DMS79 treated with DMSO at 0.1 percent for 48 hours (cell line): ENCODE data around the gene KLHL42.
A peak's percentile ranks its signal among the peaks of the same experiment; 100 is the strongest.
"Not testable (repeated sequence)": the region's sequence is repeated elsewhere in the genome, so short reads cannot be mapped to it uniquely, and the experiment has no call there.

Experiments
- DNase-seq: peaks from one replicate; lab custom pipeline; 2025; lab: John Stamatoyannopoulos, UW

The KLHL42 gene

GRCh38 chr12:27817766-27818165, 37.7 kb downstream of the KLHL42 start:
- no peak for DNase-seq

- no peak for DNase-seq
Observed at GRCh38 chr12:27818401-27818918, 38.4 kb downstream of the KLHL42 start.

- DNase-seq, result no peak
Observed at GRCh38 chr12:27820564-27820963, 40.5 kb downstream of the KLHL42 start.

GRCh38 chr12:27821259-27821973, 41.4 kb downstream of the KLHL42 start:
- no peak for DNase-seq

- no peak for DNase-seq
Observed at GRCh38 chr12:27822076-27822712, 42.2 kb downstream of the KLHL42 start.

GRCh38 chr12:27823038-27823437, 43.0 kb downstream of the KLHL42 start:
- DNase-seq, result no peak

- no peak for DNase-seq
Observed at GRCh38 chr12:27824126-27824842, 44.3 kb downstream of the KLHL42 start.

- no peak for DNase-seq
Observed at GRCh38 chr12:27826076-27826475, 46.0 kb downstream of the KLHL42 start.

- no peak for DNase-seq
Observed at GRCh38 chr12:27828196-27828595, 48.2 kb downstream of the KLHL42 start.

- DNase-seq, result no peak
Observed at GRCh38 chr12:27838543-27839185, 58.6 kb downstream of the KLHL42 start.

- no peak for DNase-seq
Observed at GRCh38 chr12:27840229-27840999, 60.4 kb downstream of the KLHL42 start.

GRCh38 chr12:27841392-27841882, 61.4 kb downstream of the KLHL42 start:
- peak; percentile 35 for DNase-seq

GRCh38 chr12:27843714-27844245, 63.7 kb downstream of the KLHL42 start:
- DNase-seq, result no peak

- no peak for DNase-seq
Observed at GRCh38 chr12:27844366-27845090, 64.5 kb downstream of the KLHL42 start.

GRCh38 chr12:27845187-27845586, 65.2 kb downstream of the KLHL42 start:
- DNase-seq, result no peak

- DNase-seq, result not testable (repeated sequence)
Observed at GRCh38 chr12:27845706-27846105, 65.7 kb downstream of the KLHL42 start.

- not testable (repeated sequence) for DNase-seq
Observed at GRCh38 chr12:27847293-27847692, 67.3 kb downstream of the KLHL42 start.

- no peak for DNase-seq
Observed at GRCh38 chr12:27851311-27851710, 71.3 kb downstream of the KLHL42 start.

- no peak for DNase-seq
Observed at GRCh38 chr12:27852117-27852516, 72.1 kb downstream of the KLHL42 start.
